H1 (cell line): ENCODE results near the gene ENTR1. TPM values are rescaled to one million over a fixed set of nuclear protein-coding genes. Genes with fewer than 3 reads are reported as not detected.

Source experiments
- JUND ChIP-seq: IDR thresholded peaks from 2 replicates; pipeline ENCODE4 v1.6.1; 2011; ENCODE audit warnings: mild to moderate bottlenecking, improper control_type of control experiment, low read length
- NANOG ChIP-seq: IDR thresholded peaks from 2 replicates; pipeline ENCODE4 v1.6.1; 2011; ENCODE audit warnings: low read length, low read depth, mild to moderate bottlenecking, inconsistent platforms; ENCODE audit not compliant: insufficient read depth, poor library complexity, severe bottlenecking
- RXRA ChIP-seq: IDR thresholded peaks from 2 replicates; pipeline ENCODE4 v1.6.1; 2011; ENCODE audit warnings: low read depth, mild to moderate bottlenecking, low read length, moderate library complexity; ENCODE audit not compliant: insufficient read depth
- TAF1 ChIP-seq: IDR thresholded peaks from 2 replicates; pipeline ENCODE4 v1.6.1; 2011; ENCODE audit warnings: mild to moderate bottlenecking, low read depth, low read length
- USF2 ChIP-seq: IDR thresholded peaks from 2 replicates; pipeline ENCODE4 v1.6.1; 2011; ENCODE audit warnings: low read length, improper control_type of control experiment
- polyA plus RNA-seq, 7 experiments: library from polyadenylated mRNA; depleted of rRNA in 3 of 7; stranded (reverse) in 5 of 7; unstranded in 2 of 7; fragments of >200 nt in 5 of 7; fragments of 200-250 nt in 2 of 7; gene quantifications; 1 replicate in 5 of 7; 2 replicates in 1 of 7; 4 replicates in 1 of 7; pipeline versions ENCODE4 v1.2.1 to v1.2.3, GENCODE V29; 2011 to 2013; ENCODE audit warnings: missing spikeins in 2 of 7, mixed read lengths in 2 of 7
- total RNA-seq: library from RNA; stranded (reverse); fragmentation: NEBNext Ultra II Directional; extraction: Animal tissue kit (Norgen Biotek cat#: 25700); gene quantifications from 2 replicates; pipeline ENCODE4 v1.2.1, GENCODE V29; 2021

The ENTR1 gene
- total and polyA plus RNA-seq, 2 of the 8 experiments (the other 6 are each of a cell fraction or from before 2014, with no cell fraction given): 65.2 to 102 TPM

- no peak for TF ChIP-seq RXRA
- no peak for TF ChIP-seq JUND
- no peak for TF ChIP-seq NANOG
- no peak for TF ChIP-seq TAF1
- TF ChIP-seq USF2: no peak
- TF ChIP-seq, all 59 proteins: peak for 0
Measured at GRCh38 chr9:136385015-136385414, 25.4 kb downstream of the ENTR1 start (continued).
